Activated CD4-positive, alpha-beta T cell treated with anti-CD3 and anti-CD28 coated beads for 48 hours (primary cell): Measurements from ENCODE around the gene TIMM17B.

Experiments used
- DNase-seq: peaks from one replicate; pipeline ENCODE4 v3.0.0-alpha.2; 2020

TIMM17B gene

DNA sequence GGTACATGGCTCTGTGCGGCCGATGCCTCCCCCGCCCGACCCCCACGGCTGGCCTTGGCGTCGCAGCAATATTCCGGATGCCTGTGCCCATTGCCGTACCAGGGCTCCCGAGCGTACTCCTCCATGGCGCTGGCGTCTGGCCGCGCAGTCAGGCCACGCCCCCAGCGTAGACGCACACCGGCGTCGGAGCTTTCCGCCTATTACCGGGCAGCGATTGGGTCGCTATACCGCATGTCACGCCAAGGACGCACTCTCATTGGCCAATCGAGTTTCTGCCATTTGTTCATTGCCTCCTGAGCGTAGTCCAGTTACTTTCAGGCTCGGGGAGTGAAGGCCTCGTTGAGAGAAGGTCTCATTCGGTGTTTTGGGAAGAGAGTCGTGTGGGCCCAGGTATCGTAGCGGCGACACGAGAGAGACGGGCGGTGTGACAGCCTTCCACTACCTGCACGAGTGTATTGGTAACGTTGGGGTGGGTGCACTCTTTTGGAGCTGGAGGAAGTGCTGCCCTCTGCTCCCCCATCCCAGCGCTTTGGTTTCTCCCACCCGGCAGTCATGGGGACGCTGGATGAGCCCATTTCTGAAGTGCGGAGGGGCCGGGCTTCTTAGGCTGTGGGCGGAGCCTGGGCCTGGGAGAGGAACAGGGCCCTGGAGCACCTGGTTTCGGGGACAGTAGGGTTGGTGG lies at the start of gene TIMM17B, which contains the start of gene PQBP1:
Gene TIMM17B, minus strand, starts transcription at position 144 of the 682 bp plus-strand sequence. Its CDS starts 19 bp downstream, at position 125.
Gene PQBP1, plus strand, starts transcription at position 306 of the 682 bp plus-strand sequence. CDS start 580 bp downstream, outside the sequence.
- peak; percentile 90 for DNase-seq

- peak; percentile 54 for DNase-seq
These were observed 48.2 kb upstream of the TIMM17B start for GRCh38 chrX:48945517-48946348.

GRCh38 chrX:48942895-48943294 lies 45.3 kb upstream of the TIMM17B start:
- no peak for DNase-seq

- no peak for DNase-seq
These were observed 42.9 kb upstream of the TIMM17B start for GRCh38 chrX:48940404-48940955.

GRCh38 chrX:48939524-48940228 lies 42.1 kb upstream of the TIMM17B start:
- DNase-seq: no peak

DNA sequence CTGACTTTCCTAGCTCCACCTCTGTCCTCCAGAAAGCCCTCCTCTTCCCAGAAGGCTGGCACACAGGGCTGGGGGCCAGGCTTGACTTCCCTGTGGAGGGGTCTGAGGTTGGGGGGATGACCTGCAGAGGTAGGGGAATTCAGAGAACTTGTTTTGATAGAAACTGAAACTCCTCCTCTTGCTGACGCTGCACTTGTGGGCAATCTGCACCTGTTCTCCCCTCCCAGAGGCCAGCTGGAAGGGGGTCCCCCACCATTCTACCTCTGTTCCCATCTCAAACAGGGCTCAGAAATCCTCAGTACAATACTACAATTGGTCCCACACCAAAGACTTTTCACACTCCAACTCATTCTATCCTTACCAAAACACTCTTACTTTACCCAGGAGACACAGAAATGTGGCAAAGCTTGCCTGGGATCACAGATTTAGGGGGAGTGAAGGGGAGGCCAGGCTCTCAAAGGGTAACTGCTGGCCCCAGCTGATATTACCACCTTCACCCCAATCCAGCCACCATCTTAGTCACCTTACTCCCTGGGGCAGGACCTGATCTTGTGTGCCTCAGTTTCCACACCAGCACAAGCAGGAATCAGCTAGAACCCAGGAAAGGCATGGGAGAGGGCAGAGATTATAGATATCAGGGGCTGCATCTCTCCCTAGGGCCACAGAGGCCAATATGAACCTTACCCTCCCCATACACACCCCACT lies 41.3 kb upstream of the TIMM17B start:
- DNase-seq: peak; percentile 84

GRCh38 chrX:48937054-48937907 lies 39.7 kb upstream of the TIMM17B start:
- peak; percentile 92 for DNase-seq

GRCh38 chrX:48936429-48937053 lies 39.0 kb upstream of the TIMM17B start:
- DNase-seq: no peak

GRCh38 chrX:48935301-48935670 lies 37.7 kb upstream of the TIMM17B start:
- no peak for DNase-seq

DNA sequence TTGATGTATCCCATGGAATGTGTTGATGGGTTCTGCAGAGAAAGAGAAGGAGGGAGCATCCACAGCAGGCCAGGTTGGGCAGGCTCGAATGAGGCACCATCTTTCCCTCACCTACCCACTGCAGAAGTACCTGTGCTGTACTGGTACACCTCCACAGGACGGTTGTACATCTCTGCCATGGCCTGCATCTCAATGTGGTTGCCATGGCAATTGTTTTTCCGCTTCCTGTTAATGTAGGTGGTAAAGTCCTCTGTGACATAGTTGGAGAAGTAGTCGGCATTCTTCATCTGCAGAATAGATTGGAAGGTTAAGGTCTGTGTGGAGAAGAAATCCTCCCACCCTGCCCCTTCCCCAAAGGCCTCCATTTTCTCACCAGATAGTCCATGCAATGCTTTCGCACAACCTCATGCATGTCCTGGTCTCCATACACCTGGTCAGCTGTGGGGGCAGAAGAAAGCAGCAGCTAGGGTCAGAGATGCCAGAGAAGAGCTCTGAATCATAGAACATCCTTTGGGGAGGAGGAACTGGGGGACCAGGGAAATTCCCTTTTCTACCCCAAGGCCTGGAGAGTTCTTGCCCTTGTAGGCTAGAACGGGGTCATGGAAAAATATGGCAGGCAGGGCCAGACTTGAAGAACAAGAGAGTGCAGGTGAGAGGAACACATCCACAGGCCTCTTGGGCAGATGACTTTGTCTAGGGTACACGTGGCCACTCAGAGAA lies 37.2 kb upstream of the TIMM17B start:
- DNase-seq: peak; percentile 44

DNA sequence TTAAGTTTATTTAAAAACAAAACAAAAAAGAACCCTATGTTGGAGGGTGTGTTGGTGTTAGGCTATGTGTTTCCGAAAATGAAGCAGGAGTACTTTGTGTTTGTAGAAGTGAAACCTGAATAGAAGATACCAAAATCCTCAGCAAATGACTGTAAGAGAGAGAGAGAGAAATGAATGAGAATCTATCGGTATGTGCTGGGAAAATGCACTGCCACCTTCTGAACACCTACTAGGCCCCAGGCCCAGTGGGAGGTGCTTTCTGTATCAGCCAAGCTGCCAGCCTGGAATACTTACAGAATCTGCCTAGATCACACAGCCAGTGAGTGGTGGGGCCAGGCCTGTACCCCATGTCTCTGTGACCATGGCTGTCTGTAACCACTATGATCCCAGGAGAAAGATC lies 36.2 kb upstream of the TIMM17B start:
- DNase-seq: peak; percentile 56

DNA sequence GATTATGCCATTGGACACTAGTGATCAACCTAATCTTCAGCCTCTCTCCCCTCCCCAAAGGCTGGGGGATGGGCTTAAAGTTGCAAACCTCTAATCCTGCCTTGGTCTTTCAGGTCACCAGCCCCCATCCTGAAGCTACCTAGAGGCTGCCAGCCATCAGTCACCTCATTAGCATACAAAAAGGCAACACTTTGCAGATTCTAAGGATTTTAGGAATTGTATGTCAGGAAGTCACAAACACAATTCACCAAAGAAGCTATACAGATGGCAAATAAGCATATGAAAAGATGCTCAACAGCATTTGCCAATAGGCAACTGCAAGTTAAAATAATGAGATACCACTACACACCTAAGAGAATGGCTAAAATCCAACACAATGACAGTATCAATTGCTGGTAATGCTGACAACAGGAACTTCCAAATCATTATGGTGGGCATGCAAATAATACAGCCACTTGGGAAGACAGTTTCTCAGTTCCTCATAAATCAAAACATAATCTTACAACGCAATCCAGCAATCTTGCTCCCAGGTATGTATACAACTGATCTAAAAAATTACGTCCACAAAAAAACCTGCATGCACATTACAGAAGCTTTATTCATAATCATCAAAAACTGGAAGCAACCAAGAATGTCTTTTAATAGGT lies 30.3 kb upstream of the TIMM17B start:
- DNase-seq: no peak

DNA sequence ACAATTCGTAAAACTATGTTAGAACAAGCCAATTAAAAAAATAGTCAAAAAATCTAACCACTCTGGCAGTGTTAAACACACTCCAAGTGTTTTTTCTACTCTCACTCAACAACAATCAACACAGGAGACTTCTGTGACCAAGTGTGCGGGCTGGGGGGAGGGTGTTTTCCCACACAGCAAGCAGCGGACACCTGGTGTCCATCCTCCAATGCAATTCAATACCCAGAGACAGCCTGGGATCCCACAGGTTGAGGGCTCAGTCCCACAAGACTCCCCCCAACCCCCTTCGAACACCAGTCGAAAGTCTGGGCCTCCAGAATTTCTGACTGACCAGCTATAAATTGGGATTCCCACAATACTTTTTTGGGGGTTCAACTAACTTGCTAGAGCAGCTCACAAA lies 29.6 kb upstream of the TIMM17B start:
- no peak for DNase-seq

DNA sequence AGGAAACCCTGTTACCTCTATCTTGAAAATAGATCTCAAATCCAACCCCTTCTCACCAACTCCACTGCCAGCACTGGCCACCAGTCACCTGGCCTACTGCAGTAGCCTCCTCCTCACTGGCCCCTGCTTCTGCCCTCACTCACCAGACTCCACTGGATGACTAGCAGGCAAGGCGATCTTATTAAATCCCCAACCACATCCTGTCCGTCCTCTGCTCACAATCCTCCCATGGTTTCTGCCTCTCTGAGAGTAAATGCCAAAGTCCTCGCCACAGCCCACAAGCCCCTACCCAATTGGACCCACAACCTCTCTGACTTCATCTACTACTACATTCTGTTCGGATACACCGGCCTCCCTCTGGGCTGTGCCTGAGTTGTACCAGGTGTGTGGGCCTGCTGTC lies 26.7 kb upstream of the TIMM17B start:
- DNase-seq: no peak

DNA sequence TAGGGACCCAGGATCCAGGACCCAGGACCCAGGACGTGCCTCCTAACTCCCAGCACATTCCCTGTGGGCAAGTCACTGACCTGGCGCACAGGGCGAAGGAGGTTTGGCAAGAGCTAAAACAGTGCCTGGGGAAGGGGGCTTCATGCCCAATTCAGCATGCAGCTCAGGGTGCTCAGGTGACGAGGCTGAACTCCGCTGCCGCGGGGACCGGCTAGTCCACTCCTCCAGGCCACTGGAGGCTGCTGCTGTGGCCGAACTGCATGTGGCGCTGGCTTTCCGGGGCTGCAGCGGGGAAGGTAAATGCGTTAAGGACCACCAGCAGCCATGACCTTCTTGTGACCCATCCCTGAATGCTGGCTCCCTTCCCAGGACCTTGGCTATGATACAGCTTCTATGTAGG lies 26.2 kb upstream of the TIMM17B start:
- DNase-seq: no peak

DNA sequence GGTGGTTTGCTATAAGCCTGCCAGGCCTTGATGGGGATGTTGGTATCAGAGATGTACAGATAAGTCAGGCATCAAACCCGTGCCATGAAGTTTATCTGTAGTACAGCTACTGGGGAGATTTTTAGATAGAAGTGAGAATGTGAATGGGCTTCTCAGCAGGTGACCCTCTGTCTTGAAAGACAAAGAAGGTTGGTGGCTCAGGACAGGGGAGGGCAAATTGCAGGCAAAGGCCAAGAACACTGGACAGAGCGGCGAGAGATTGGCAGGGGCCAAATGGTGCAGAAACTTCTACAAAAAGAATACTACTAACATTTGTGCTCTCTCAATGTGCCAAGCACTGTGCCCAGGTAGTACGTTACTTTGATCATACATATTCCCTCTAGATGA lies 23.1 kb upstream of the TIMM17B start:
- DNase-seq: no peak

DNA sequence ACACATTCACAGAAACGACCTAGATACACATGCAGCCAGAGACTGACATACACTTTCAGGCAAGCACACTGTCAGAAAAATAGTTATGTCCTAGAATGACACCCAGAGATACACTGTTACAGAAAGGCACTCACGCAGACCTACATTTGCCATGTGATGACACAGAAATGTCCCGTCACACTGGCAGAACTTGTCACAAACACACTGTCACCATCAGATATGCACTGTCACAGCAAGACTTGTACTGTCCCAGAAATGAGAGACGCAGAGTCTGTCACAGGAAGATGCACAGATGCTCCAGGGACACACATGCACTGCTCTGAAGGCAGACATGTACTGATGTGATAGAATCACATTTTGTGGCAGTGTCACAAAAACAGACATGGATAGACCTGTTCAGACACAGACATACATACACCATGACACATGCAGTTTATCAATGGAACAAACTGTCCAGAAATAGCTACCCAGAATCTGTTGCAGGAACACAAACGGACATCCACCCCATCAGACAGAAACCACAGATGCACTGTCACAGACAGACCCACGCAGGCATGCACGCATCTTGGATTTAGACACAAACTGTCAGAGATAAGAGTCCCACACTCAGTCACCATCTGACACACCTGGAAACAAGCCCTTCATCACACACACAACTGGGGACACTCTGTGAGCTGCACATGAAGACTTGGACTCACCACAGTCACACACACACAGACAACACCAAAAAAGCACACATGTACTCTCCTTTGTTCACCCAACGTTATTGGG lies 22.6 kb upstream of the TIMM17B start:
- DNase-seq: peak; percentile 54

- peak; percentile 66 for DNase-seq
These were observed 21.8 kb upstream of the TIMM17B start for GRCh38 chrX:48919360-48919841.
